Measurements from ENCODE around the gene RPL7A. TPM values are rescaled to one million over a fixed set of nuclear protein-coding genes. Genes with fewer than 3 reads are reported as not detected.
A peak's percentile ranks its signal among the peaks of the same experiment; 100 is the strongest.
"Not testable (repeated sequence)": the region's sequence is repeated elsewhere in the genome, so short reads cannot be mapped to it uniquely, and the experiment has no call there.

The RPL7A gene
- total RNA-seq, 1 experiment from 2014 or later = 2,316 TPM

DNA sequence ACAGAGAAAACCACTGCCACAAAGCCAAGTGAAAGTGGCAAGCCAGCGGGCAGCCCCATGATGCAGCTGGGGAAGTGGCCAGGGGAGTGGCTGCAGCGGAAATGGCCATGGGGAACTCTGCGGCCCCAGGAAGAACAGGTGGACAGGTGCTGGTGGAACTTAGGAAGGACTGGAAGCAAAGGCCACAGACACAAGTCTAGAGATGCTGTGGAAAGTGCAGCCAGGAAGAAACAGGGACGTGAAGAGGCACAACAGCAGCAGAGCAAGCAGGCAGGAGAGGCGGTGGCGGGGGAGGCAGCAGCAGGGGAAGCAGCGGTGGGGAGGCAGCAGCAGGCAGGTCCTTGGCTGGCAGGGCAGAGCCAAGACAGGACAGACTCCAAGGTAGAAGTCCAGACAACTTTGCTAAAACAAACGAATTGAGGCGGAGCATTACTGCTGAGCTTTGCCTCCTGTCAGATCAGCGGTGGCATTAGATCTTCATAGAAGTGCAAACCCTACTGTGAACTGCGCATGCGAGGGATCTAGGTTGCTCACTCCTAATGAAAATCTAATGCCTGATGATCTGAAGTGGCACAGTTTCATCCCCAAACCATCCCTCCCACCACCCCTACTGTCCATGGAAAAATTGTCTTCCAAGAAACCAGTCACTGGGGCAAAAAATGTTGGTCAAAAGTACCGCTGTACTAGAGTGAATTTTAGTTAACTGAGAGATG lies 23.9 kb upstream of the RPL7A start:
- no peak for DNase-seq (ENCODE audit: low read depth)
- in situ Hi-C loops (cut with HindIII; ENCODE audit: low pct_unique_long_range_greater_than_20kb, low sequenced_read_pairs) = no loop called here

DNA sequence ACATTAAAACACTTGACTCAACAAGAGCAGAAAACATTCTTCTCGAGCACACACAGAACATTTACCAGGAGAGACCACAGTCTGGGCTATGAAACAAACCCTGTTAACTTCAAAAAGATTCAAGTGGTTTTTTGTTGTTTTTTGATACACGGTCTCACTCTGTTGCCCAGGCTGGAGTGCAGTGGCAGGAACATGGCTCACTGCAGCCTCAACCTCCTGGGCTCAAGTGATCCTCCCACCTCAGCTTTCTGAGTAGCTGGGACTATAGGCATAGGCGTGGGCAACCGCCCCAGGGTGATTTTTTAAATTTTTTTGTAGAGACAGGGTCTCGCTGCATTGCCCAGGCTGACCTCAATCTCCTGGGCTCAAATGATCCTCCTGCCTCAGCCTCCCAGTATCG lies 21.0 kb upstream of the RPL7A start:
- DNase-seq (ENCODE audit: low read depth); in situ Hi-C loops (cut with HindIII; ENCODE audit: low pct_unique_long_range_greater_than_20kb, low sequenced_read_pairs): not testable (repeated sequence)

DNA sequence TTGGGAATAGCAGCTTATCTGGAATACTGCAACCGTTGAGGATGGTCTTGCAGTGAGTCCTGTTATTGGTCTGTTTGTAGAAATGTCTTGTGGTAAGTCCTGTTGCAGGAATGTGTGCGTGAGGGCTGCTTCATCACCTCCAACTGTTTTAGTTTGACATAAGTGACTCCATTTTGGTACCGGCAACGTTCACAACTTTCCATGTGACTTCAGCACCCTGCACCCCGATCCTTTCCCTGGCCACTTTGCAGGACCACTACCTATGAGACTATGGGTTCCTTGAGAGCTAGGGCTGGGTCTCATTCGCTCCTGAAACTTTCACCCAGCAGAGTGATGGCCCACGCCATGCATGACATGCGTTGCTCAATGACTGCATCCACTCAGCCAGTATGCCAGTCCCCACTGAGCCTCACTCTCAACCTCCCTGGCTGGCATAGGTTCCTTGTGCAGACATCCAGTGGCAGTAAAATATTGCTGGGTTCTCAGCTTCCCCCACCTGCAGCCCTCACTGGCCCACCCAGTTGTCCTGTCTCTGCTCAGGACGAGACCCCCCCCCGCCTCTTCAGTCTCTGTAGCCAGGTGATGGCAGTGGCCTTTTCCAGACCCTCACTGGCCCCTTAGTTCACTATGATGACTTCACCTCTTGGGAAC lies 20.1 kb upstream of the RPL7A start:
- DNase-seq (ENCODE audit: low read depth) = no peak
- in situ Hi-C loops (cut with HindIII; ENCODE audit: low pct_unique_long_range_greater_than_20kb, low sequenced_read_pairs) = no loop called here

DNA sequence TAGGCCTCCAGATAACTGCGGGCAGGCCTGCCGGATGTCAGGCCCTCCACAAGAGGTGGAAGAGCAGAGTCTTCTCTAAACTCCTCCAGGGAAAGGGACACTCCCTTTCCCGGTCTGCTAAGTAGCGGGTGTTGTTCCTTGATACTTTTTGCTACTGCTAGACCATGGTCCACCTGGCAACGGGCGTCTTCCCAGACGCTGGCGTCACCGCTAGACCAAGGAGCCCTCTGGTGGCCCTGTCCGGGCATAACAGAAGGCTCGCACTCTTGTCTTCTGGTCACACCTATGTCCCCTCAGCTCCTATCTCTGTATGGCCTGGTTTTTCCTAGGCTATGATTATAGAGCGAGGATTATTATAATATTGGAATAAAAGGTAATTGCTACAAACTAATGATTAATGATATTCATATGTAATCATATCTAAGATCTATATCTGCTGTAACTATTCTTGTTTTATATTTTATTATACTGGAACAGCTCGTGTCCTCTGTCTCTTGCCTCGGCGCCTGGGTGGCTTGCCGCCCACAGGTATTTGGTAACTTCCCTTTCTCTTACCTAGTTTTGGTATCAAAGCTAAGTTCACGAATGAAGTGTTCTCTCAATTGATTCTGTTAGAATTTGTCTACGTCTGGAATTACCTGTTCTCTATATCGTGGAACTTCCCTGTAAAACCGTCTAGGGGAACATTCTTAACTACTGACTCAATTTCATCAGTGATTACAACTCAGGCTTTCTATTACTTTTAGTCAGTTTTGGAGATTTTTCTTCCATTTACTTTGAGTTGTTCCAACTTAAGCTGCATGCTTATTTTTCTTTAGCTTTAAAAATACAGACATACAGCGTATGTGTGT lies 18.5 kb upstream of the RPL7A start:
- peak; percentile 56 for DNase-seq (ENCODE audit: low read depth)
- in situ Hi-C loops (cut with HindIII; ENCODE audit: low pct_unique_long_range_greater_than_20kb, low sequenced_read_pairs) = not testable (repeated sequence)

DNA sequence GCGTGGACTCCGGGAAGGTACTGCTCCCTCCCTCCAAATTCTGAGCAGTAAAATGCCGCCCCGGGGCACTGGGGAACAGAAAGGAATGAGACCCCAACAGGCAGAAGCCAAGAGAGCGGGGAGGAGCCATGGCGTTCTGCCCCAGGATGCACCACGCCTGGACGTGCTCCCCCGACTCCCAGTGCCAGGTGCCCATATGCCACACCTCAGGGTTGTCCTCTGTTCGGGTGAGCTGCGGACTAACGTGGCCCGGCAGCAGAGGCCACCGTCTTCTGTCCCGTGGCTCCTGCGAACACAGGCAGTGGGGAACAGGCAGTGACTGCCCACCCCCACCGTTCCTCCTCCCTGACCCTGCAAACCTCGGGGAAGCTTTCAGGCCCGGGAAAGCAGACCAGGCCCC lies 16.8 kb upstream of the RPL7A start:
- in situ Hi-C loops (cut with HindIII; ENCODE audit: low pct_unique_long_range_greater_than_20kb, low sequenced_read_pairs) = no loop called here
- no peak for DNase-seq (ENCODE audit: low read depth)

DNA sequence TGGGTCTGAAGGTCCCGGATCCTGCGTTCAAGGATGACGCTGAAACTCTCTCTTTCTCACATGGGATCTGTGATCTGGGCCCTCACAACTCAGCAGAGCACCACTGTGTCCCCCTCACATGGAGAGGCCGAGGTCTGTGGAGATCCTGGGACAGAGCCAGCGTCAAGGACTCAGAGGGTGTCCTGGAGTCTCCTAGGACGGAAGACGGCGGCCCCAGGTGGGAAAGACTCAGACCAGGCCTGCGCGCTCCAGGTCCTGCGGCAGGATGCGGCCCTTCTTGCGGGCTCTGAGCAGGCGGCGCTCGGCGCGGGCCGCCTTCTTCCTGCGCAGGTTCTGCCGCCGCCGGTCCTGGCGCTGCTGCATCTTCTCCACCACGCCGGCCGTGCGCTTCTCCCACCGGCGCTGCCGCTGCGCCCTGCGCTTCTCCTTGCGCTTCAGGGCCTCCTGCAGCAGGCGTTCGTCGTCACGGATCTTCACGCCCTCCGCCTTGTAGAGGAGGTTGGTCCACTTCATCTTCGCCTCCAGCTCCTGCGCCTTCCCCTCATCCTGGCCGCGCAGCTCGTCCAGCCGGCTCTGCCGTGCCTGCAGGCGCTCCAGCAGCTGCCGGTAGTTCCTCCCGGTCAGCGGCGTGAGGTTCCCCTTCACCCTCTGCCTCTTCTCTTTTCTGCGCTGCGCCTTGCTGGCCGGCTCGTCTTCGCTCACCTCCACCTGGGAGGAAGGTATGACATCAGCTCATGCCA lies 16.2 kb upstream of the RPL7A start:
- DNase-seq (ENCODE audit: low read depth) = no peak
- in situ Hi-C loops (cut with HindIII; ENCODE audit: low pct_unique_long_range_greater_than_20kb, low sequenced_read_pairs) = no loop called here

DNA sequence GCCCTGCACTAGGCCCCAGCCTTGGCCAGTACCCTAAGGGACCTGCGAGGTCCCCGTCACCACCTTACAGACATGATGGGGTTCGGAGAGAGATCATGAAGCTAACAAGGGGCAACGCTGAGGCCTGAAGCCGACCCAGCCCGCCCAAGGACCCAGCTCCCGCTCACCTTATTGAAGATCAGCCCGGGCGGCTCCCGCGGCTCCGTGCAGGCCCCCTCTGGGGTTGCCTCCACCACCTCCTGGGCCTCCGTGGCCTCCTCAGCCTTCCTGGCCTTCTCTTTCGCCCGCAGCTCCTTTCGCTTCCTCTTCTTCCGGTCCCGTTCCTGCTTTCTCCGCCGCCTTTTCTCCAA lies 15.7 kb upstream of the RPL7A start:
- in situ Hi-C loops (cut with HindIII; ENCODE audit: low pct_unique_long_range_greater_than_20kb, low sequenced_read_pairs) = no loop called here

GRCh38 chr9:133333011-133333410 lies 15.0 kb upstream of the RPL7A start:
- no peak for DNase-seq (ENCODE audit: low read depth)
- in situ Hi-C loops (cut with HindIII; ENCODE audit: low pct_unique_long_range_greater_than_20kb, low sequenced_read_pairs) = no loop called here

More for the DNA sequence above, 15.7 kb upstream of the RPL7A start:
- no peak for DNase-seq (ENCODE audit: low read depth)

DNA sequence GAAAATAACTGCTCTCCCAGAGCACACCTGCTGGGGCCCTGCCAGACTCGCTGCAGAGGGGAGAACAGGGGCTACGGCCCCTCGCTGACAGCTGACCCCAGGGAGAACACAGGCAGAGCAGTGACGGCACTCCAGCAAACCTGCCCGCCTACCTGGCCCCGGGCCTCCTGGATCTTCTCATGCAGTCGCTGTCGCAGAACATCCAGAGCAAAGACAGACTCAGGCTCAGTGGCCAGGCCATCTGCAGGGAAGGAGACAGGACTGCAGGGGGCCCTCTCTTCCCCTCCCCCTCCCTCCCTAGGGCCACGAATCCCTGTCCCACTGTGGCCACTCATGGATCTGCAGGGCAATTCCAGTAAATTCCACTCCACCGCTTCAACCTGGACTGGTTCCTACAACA lies 14.5 kb upstream of the RPL7A start:
- DNase-seq (ENCODE audit: low read depth) = no peak
- in situ Hi-C loops (cut with HindIII; ENCODE audit: low pct_unique_long_range_greater_than_20kb, low sequenced_read_pairs) = no loop called here

DNA sequence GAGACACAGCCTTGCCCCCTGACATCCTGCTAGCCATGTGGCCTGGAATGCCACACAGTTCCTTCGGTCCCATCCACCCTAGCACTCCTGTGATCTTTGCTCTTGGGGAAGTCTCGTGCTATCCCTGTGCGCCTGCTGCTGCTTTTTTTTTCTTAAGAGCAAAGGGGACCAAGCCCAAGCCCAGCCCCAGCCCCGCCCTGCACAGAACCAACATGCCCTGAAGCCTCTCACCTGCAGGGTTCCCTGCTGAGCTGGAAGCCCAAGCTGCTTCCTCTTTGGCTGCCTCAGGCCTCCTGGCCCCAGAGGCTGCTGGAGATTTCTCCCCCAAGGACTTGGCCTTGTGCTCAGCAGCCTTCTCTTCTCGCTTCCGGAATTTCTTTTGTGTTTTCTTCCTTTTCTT lies 13.9 kb upstream of the RPL7A start:
- DNase-seq (ENCODE audit: low read depth) = no peak
- in situ Hi-C loops (cut with HindIII; ENCODE audit: low pct_unique_long_range_greater_than_20kb, low sequenced_read_pairs) = no loop called here

DNA sequence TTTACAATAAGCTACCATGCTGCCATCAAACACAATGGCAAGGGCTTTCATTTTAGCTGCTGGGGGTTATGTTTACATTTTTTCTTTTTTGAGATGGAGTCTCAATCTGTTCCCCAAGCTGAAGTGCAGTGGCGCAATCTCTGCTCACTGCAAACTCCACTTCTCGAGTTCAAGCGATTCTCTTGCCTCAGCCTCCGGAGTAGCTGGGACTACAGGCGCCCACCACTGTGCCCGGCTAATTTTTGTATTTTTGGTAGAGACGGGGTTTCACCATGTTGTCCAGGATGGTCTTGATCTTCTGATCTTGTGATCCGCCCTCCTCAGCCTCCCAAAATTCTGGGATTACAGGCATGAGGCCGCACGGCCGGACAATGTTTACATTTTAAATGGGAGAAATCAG lies 13.1 kb upstream of the RPL7A start:
- in situ Hi-C loops (cut with HindIII; ENCODE audit: low pct_unique_long_range_greater_than_20kb, low sequenced_read_pairs) = not testable (repeated sequence)

DNA sequence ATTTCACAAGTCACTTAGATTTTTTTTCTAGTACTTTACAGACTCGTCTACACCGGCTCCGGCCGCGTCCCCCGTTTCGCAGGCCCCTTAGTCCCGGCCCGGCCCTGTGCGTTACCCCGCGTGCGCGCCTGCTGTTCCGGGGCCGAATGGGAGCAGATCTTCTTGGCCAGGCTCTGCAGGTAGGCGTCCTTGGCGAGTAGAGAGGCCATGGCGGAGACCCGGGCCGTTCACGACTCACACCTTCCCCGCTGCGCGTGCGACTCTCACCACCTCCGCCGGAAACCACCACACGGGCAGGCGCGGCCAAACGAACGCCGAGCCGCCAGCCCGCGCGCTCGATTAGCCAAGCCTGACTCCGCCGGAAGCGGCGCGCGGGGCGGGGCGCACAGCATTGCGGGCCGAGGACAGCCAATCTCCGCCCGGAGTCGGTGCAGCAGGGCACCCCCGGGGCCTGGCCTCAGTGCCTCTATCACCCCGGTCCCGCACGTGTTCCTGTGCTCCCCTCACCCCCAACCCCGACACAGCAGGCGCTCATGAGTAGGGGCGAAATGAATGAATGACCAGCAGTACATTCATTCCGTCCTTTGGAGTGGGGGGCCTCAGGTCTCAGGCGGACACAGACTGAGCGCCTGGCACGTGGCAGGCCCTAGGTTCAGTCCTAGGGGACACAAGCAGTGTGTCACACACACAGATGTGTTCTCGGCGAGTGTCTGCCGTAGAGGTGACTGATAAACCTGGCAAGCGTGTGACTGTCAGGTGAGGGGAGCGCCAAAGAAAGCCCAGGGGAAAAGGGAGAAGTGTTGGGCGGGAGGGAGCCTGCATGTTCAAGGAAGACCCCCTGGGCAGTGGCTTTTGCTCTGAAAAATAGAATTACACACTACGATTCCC lies 11.8 kb upstream of the RPL7A start, which contains the start of gene SURF6:
Gene SURF6, minus strand, starts transcription at position 265 of the 888 bp plus-strand sequence. Its CDS starts 56 bp downstream, at position 209.
- in situ Hi-C loops (cut with HindIII; ENCODE audit: low pct_unique_long_range_greater_than_20kb, low sequenced_read_pairs) = no loop called here
- DNase-seq (ENCODE audit: low read depth) = peak; percentile 86

More for the DNA sequence above, 13.1 kb upstream of the RPL7A start:
- DNase-seq (ENCODE audit: low read depth) = not testable (repeated sequence)

DNA sequence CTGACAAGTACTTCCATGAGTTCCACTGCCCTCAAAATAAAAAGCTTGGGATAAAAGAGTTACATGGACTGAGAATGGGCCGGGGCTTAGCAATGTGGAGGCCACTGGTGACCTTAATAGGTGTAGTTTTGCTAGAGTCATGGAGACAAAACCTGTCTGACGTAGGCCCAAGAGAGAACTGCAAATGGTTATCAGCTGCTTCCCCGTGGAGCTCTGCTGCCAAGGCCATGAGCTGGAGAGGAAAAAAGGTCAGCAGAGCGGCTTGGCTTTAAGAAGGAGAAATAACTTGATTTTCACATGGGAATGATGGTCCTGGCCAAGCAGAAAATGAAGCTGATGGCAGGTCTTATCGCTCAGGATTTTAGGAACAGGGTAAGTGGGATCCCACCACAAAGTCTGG lies 8.4 kb upstream of the RPL7A start:
- in situ Hi-C loops (cut with HindIII; ENCODE audit: low pct_unique_long_range_greater_than_20kb, low sequenced_read_pairs) = no loop called here
- DNase-seq (ENCODE audit: low read depth) = no peak

DNA sequence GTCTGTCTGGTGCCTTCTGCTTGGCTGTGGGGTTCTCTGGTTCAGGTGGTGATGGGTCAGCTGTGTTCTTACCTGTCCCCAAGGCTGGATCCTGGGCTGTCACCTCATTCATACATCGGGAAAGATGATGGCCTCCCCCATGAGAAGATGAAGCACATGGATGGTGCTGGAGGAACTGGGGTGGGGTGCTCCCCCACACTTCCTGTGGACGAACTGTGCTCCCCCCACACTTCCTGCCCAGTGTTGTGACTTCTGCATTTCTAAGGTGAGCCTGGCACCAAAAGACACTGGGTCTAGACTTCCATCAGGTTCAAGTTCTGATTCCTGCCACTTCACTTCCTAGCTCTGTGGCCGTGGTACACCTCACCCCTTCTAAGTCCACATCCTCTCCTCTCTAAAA lies 7.8 kb upstream of the RPL7A start:
- in situ Hi-C loops (cut with HindIII; ENCODE audit: low pct_unique_long_range_greater_than_20kb, low sequenced_read_pairs) = no loop called here
- no peak for DNase-seq (ENCODE audit: low read depth)

- no peak for DNase-seq (ENCODE audit: low read depth)
- in situ Hi-C loops (cut with HindIII; ENCODE audit: low pct_unique_long_range_greater_than_20kb, low sequenced_read_pairs) = no loop called here
These were observed 7.1 kb upstream of the RPL7A start for GRCh38 chr9:133340916-133341315.

DNA sequence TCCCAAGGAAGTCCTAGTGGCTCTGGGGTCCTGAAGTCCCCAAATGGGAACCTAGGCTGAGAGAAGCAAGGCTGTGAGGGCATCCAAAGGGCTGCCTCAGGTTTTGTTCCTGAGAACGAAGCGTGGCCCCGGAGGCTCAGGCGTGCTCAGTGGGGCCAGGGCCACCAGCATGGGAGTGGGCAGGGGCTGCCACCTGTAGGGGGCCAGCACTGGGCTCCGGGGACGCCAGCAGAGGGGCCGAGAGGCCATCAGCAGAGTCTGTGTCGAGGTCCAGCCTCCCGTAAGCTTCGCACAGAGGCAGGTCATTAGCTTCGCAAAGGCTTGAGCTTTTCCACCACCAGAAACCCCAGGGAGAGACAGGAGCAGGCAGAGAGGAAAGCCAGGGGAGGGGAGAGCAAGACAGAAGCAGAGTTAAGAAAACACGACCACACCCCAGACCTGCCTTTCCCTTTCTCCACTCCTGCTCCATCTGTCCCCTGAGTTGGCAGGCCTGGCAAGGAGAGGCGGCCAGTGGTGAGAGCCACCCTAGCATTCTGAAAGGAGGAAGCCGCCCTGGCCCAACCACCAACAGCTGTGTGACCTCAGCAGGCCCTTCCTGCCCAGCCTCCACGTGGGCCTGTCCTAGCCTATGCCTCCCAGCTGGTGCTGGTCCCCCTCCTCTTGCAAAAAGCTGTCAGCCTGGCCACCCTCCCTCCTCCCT lies 6.5 kb upstream of the RPL7A start:
- in situ Hi-C loops (cut with HindIII; ENCODE audit: low pct_unique_long_range_greater_than_20kb, low sequenced_read_pairs) = no loop called here

GRCh38 chr9:133342069-133342406 lies 6.0 kb upstream of the RPL7A start:
- DNase-seq (ENCODE audit: low read depth) = no peak
- in situ Hi-C loops (cut with HindIII; ENCODE audit: low pct_unique_long_range_greater_than_20kb, low sequenced_read_pairs) = no loop called here

More for the DNA sequence above, 6.5 kb upstream of the RPL7A start:
- no peak for DNase-seq (ENCODE audit: low read depth)

Measured in Caki2 (cell line).